GM12878 (cell line): ENCODE results near the gene RSAD2. TPM values are rescaled to one million over a fixed set of nuclear protein-coding genes. Genes with fewer than 3 reads are reported as not detected.

Experiments used
- CREB1 ChIP-seq: IDR thresholded peaks from 2 replicates; pipeline ENCODE4 v1.6.1; 2012; ENCODE audit warnings: low read depth, mild to moderate bottlenecking, inconsistent platforms
- CREM ChIP-seq: IDR thresholded peaks from 2 replicates; pipeline ENCODE4 v1.6.1; 2014; ENCODE audit warnings: antibody characterized with exemption, low read depth
- ETV6 ChIP-seq, 2 experiments: fragments of 450-650 bp in 1 of 2; IDR thresholded peaks in 1 of 2; conservative IDR thresholded peaks in 1 of 2; 2 replicates each; pipeline ENCODE4 v1.6.1; 2014; ENCODE audit warnings: antibody characterized with exemption in 1 of 2, borderline replicate concordance in 1 of 2, low read depth in 1 of 2, mild to moderate bottlenecking in 1 of 2, moderate library complexity in 1 of 2
- KLF5 ChIP-seq: fragments of 450-650 bp; IDR thresholded peaks from 2 replicates; pipeline ENCODE4 v1.6.1; 2014; ENCODE audit warnings: mild to moderate bottlenecking; ENCODE audit not compliant: partially characterized antibody
- LARP7 ChIP-seq: fragments of 450-650 bp; IDR thresholded peaks from 2 replicates; pipeline ENCODE4 v1.6.1; 2017; ENCODE audit warnings: mild to moderate bottlenecking
- MTA2 ChIP-seq: fragments of 450-650 bp; IDR thresholded peaks from 2 replicates; pipeline ENCODE4 v1.6.1; 2016; ENCODE audit warnings: low read depth, mild to moderate bottlenecking, moderate library complexity
- MYC ChIP-seq: IDR thresholded peaks from 2 replicates; pipeline ENCODE4 v1.6.1; 2011; ENCODE audit warnings: mild to moderate bottlenecking, low read length, moderate library complexity, inconsistent platforms; ENCODE audit not compliant: insufficient read depth, insufficient replicate concordance, insufficient read length, severe bottlenecking
- POLR2AphosphoS2 ChIP-seq: IDR thresholded peaks from 2 replicates; pipeline ENCODE4 v1.6.1; 2011; ENCODE audit warnings: low read depth, mild to moderate bottlenecking, low read length, improper control_type of control experiment, moderate library complexity
- RFX5 ChIP-seq: IDR thresholded peaks from 2 replicates; pipeline ENCODE4 v1.6.1; 2011; ENCODE audit warnings: low read depth, low read length, improper control_type of control experiment
- SMAD5 ChIP-seq: IDR thresholded peaks from 2 replicates; pipeline ENCODE4 v1.6.1; 2016; ENCODE audit warnings: antibody characterized with exemption, low read depth
- SREBF1 ChIP-seq: IDR thresholded peaks from 2 replicates; pipeline ENCODE4 v1.6.1; 2012; ENCODE audit warnings: mild to moderate bottlenecking, low read length
- TCF7 ChIP-seq: IDR thresholded peaks from 2 replicates; pipeline ENCODE4 v1.6.1; 2014; ENCODE audit warnings: antibody characterized with exemption, borderline replicate concordance
- WRNIP1 ChIP-seq: IDR thresholded peaks from 2 replicates; pipeline ENCODE4 v1.6.1; 2011; ENCODE audit warnings: low read depth, low read length, improper control_type of control experiment, borderline replicate concordance
- YBX1 ChIP-seq: fragments of 450-650 bp; IDR thresholded peaks from 2 replicates; pipeline ENCODE4 v1.6.1; 2016; ENCODE audit warnings: antibody characterized with exemption
- polyA plus RNA-seq, 11 experiments: library from polyadenylated mRNA; depleted of rRNA in 4 of 11; unstranded in 6 of 11; stranded (reverse) in 5 of 11; fragments of >200 nt; fragmentation: Nextera tagmentation in 4 of 11; fragmentation: Illumina TruSeq in 1 of 11; extraction: Ambion mirVana in 4 of 11; extraction: Trizol in 1 of 11; gene quantifications; 1 replicate in 1 of 11; 2 replicates in 10 of 11; pipeline versions ENCODE4 v1.2.1 to v1.2.3, GENCODE V29; 2011 to 2016; ENCODE audit warnings: inconsistent platforms in 2 of 11, missing spikeins in 2 of 11, low read depth in 1 of 11
- total RNA-seq, 4 experiments: library from RNA; depleted of rRNA in 3 of 4; stranded (reverse); fragments of >200 nt in 3 of 4; fragmentation: Illumina TruSeq in 1 of 4; extraction: Trizol in 1 of 4; gene quantifications; 2 replicates each; pipeline versions ENCODE4 v1.2.1 to v1.2.3, GENCODE V29; 2013 to 2021
- TF ChIP-seq, protein P1 (sequence below): fragments of 450-650 bp; IDR thresholded peaks from 2 replicates; pipeline ENCODE4 v1.6.1; 2017; ENCODE audit warnings: mild to moderate bottlenecking, low read depth, inconsistent platforms; ENCODE audit not compliant: poor library complexity, severe bottlenecking
- TF ChIP-seq, protein P2 (sequence below): IDR thresholded peaks from 2 replicates; pipeline ENCODE4 v1.6.1; 2012; ENCODE audit warnings: low read depth, low read length, improper control_type of control experiment
- TF ChIP-seq, protein P3 (sequence below): fragments of 150-350 bp; IDR thresholded peaks from 2 replicates; pipeline ENCODE4 v1.6.1; 2014; ENCODE audit warnings: mild to moderate bottlenecking, low read depth, low read length
- TF ChIP-seq, protein P4 (sequence below): fragments of 450-650 bp; formaldehyde crosslinking; IDR thresholded peaks from 2 replicates; pipeline ENCODE4 v1.5.0; 2022; ENCODE audit warnings: mild to moderate bottlenecking, missing genetic modification characterization
- TF ChIP-seq, protein P5 (sequence below): fragments of 450-650 bp; formaldehyde crosslinking; IDR thresholded peaks from 2 replicates; pipeline ENCODE4 v1.4.0; 2020; ENCODE audit warnings: mild to moderate bottlenecking, moderate library complexity

Gene RSAD2
- total and polyA plus RNA-seq, 10 of the 15 experiments (the other 5 are each of a cell fraction or from before 2014, with no cell fraction given), result 0.24 to 0.90 (median 0.69) TPM

DNA sequence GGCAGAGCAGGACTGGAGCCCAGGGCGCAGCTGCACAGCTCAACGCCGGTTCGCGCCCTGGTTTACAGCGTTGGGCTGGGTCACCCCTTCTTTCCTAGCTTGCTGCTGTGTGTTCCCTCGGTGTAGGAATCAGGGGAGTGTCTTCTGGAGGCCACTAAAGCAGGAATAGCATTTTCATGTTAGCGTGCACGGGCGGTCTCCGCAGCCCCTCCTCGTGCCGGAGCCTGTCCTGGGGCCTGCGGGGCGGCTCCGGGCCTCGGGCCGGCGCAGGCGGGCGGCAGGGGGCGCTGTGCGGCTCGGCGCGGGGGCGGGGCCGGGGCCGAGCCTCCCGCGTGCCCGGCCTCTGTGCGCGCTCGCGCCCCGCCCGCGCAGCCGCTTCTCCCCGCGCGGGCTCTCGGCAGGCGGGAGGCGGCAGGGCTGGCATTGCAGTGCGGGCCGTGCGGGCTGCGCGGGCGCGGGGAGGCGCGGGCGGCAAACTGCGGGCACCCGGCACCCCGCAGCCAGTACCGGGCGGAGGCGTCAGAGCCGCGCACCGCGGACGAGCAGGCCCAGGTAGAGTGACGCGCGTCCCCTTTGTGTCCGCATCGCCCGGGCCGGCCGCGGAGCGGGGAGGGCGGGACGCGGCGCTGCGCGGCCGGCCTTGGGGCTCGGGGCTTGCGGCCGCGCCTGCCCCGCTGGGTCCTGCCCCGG lies 39.6 kb downstream of the RSAD2 start, which contains the start of gene RNF144A (continued):
- TF ChIP-seq, protein P1, sequence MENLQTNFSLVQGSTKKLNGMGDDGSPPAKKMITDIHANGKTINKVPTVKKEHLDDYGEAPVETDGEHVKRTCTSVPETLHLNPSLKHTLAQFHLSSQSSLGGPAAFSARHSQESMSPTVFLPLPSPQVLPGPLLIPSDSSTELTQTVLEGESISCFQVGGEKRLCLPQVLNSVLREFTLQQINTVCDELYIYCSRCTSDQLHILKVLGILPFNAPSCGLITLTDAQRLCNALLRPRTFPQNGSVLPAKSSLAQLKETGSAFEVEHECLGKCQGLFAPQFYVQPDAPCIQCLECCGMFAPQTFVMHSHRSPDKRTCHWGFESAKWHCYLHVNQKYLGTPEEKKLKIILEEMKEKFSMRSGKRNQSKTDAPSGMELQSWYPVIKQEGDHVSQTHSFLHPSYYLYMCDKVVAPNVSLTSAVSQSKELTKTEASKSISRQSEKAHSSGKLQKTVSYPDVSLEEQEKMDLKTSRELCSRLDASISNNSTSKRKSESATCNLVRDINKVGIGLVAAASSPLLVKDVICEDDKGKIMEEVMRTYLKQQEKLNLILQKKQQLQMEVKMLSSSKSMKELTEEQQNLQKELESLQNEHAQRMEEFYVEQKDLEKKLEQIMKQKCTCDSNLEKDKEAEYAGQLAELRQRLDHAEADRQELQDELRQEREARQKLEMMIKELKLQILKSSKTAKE, result no peak
- no peak for TF ChIP-seq SMAD5
- TF ChIP-seq, protein P2, sequence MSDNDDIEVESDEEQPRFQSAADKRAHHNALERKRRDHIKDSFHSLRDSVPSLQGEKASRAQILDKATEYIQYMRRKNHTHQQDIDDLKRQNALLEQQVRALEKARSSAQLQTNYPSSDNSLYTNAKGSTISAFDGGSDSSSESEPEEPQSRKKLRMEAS, result no peak
- TF ChIP-seq, protein P3, sequence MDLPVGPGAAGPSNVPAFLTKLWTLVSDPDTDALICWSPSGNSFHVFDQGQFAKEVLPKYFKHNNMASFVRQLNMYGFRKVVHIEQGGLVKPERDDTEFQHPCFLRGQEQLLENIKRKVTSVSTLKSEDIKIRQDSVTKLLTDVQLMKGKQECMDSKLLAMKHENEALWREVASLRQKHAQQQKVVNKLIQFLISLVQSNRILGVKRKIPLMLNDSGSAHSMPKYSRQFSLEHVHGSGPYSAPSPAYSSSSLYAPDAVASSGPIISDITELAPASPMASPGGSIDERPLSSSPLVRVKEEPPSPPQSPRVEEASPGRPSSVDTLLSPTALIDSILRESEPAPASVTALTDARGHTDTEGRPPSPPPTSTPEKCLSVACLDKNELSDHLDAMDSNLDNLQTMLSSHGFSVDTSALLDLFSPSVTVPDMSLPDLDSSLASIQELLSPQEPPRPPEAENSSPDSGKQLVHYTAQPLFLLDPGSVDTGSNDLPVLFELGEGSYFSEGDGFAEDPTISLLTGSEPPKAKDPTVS, result no peak
- no peak for TF ChIP-seq ETV6 (conservative IDR thresholded peaks at IDR 0.05 in 1 of 2, IDR thresholded peaks at IDR 0.05 in 1 of 2; ENCODE audit: borderline replicate concordance in 1 of 2, low read depth in 1 of 2)
- no peak for TF ChIP-seq MTA2
- no peak for TF ChIP-seq CREM
- TF ChIP-seq SREBF1, result no peak
- TF ChIP-seq WRNIP1, result no peak
- no peak for TF ChIP-seq RFX5
- no peak for TF ChIP-seq TCF7
- TF ChIP-seq MYC, result no peak
- TF ChIP-seq, protein P4, sequence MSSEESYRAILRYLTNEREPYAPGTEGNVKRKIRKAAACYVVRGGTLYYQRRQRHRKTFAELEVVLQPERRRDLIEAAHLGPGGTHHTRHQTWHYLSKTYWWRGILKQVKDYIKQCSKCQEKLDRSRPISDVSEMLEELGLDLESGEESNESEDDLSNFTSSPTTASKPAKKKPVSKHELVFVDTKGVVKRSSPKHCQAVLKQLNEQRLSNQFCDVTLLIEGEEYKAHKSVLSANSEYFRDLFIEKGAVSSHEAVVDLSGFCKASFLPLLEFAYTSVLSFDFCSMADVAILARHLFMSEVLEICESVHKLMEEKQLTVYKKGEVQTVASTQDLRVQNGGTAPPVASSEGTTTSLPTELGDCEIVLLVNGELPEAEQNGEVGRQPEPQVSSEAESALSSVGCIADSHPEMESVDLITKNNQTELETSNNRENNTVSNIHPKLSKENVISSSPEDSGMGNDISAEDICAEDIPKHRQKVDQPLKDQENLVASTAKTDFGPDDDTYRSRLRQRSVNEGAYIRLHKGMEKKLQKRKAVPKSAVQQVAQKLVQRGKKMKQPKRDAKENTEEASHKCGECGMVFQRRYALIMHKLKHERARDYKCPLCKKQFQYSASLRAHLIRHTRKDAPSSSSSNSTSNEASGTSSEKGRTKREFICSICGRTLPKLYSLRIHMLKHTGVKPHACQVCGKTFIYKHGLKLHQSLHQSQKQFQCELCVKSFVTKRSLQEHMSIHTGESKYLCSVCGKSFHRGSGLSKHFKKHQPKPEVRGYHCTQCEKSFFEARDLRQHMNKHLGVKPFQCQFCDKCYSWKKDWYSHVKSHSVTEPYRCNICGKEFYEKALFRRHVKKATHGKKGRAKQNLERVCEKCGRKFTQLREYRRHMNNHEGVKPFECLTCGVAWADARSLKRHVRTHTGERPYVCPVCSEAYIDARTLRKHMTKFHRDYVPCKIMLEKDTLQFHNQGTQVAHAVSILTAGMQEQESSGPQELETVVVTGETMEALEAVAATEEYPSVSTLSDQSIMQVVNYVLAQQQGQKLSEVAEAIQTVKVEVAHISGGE (CRISPR knock-in tag), result no peak
- no peak for TF ChIP-seq CREB1
- peak; percentile 43; the same call in 1 of the 2 replicates for TF ChIP-seq LARP7
- TF ChIP-seq KLF5, result no peak
- TF ChIP-seq YBX1, result no peak
- TF ChIP-seq, protein P5, sequence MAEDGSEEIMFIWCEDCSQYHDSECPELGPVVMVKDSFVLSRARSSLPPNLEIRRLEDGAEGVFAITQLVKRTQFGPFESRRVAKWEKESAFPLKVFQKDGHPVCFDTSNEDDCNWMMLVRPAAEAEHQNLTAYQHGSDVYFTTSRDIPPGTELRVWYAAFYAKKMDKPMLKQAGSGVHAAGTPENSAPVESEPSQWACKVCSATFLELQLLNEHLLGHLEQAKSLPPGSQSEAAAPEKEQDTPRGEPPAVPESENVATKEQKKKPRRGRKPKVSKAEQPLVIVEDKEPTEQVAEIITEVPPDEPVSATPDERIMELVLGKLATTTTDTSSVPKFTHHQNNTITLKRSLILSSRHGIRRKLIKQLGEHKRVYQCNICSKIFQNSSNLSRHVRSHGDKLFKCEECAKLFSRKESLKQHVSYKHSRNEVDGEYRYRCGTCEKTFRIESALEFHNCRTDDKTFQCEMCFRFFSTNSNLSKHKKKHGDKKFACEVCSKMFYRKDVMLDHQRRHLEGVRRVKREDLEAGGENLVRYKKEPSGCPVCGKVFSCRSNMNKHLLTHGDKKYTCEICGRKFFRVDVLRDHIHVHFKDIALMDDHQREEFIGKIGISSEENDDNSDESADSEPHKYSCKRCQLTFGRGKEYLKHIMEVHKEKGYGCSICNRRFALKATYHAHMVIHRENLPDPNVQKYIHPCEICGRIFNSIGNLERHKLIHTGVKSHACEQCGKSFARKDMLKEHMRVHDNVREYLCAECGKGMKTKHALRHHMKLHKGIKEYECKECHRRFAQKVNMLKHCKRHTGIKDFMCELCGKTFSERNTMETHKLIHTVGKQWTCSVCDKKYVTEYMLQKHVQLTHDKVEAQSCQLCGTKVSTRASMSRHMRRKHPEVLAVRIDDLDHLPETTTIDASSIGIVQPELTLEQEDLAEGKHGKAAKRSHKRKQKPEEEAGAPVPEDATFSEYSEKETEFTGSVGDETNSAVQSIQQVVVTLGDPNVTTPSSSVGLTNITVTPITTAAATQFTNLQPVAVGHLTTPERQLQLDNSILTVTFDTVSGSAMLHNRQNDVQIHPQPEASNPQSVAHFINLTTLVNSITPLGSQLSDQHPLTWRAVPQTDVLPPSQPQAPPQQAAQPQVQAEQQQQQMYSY, result no peak
- no peak for TF ChIP-seq POLR2AphosphoS2
